GM21786 (cell line): ENCODE measurements around the gene ARF6.
A peak's percentile ranks its signal among the peaks of the same experiment; 100 is the strongest.
"Not testable (repeated sequence)": the region's sequence is repeated elsewhere in the genome, so short reads cannot be mapped to it uniquely, and the experiment has no call there.

ENCODE experiments used
- ATAC-seq: cut with Tn5 transposase; IDR thresholded peaks from one replicate; pipeline ENCODE4 v1.9.1; 2021; ENCODE audit not compliant: unreplicated experiment

The ARF6 gene

GRCh38 chr14:49876563-49877127, 16.2 kb upstream of the ARF6 start:
- no peak for ATAC-seq

- peak; percentile 78 for ATAC-seq
Measured at GRCh38 chr14:49879646-49880204, 13.2 kb upstream of the ARF6 start.

GRCh38 chr14:49880267-49881064, 12.4 kb upstream of the ARF6 start:
- ATAC-seq = no peak

GRCh38 chr14:49881350-49882001, 11.4 kb upstream of the ARF6 start:
- no peak for ATAC-seq

GRCh38 chr14:49882826-49883694, 9.8 kb upstream of the ARF6 start:
- ATAC-seq = no peak

- ATAC-seq = no peak
Measured at GRCh38 chr14:49886523-49886922, 6.4 kb upstream of the ARF6 start.

- ATAC-seq = no peak
Measured at GRCh38 chr14:49888293-49888692, 4.6 kb upstream of the ARF6 start.

- peak; percentile 34 for ATAC-seq
Measured at GRCh38 chr14:49892301-49892635, 614 bp upstream of the ARF6 start.

- ATAC-seq = peak; percentile 34
Measured at GRCh38 chr14:49893309-49894213, 679 bp downstream of the ARF6 start.

- not testable (repeated sequence) for ATAC-seq
Measured at GRCh38 chr14:49894214-49895107, 1.6 kb downstream of the ARF6 start.

- ATAC-seq = no peak
Measured at GRCh38 chr14:49895480-49895879, 2.6 kb downstream of the ARF6 start.

- ATAC-seq = not testable (repeated sequence)
Measured at GRCh38 chr14:49896272-49896671, 3.4 kb downstream of the ARF6 start.

GRCh38 chr14:49896966-49897365, 4.1 kb downstream of the ARF6 start:
- ATAC-seq = no peak

GRCh38 chr14:49897414-49897813, 4.5 kb downstream of the ARF6 start:
- ATAC-seq = no peak

GRCh38 chr14:49897965-49898364, 5.1 kb downstream of the ARF6 start:
- ATAC-seq = no peak

- no peak for ATAC-seq
Measured at GRCh38 chr14:49898485-49898884, 5.6 kb downstream of the ARF6 start.

- no peak for ATAC-seq
Measured at GRCh38 chr14:49900973-49901372, 8.1 kb downstream of the ARF6 start.

GRCh38 chr14:49902679-49903246, 9.9 kb downstream of the ARF6 start:
- ATAC-seq = not testable (repeated sequence)

- no peak for ATAC-seq
Measured at GRCh38 chr14:49904270-49904669, 11.4 kb downstream of the ARF6 start.
